Neural progenitor cell (in vitro differentiated cells): ENCODE data around the gene CREB3L2. TPM values are rescaled to one million over a fixed set of nuclear protein-coding genes. Genes with fewer than 3 reads are reported as not detected.

Source experiments
- DNase-seq: peaks from one replicate; pipeline ENCODE4 v3.0.0-alpha.2; 2016; ENCODE audit warnings: low spot score
- H2AFZ ChIP-seq: fragments of 200-600 bp; sonication (generic); replicated peaks from 2 replicates; pipeline ENCODE4 v1.6.1; 2016; ENCODE audit warnings: antibody characterized with exemption
- H3F3A ChIP-seq: fragments of 200-600 bp; sonication (generic); 2 replicates; pipeline ENCODE4 v1.6.1; 2016; ENCODE audit warnings: antibody characterized with exemption, low read depth
- H3K27ac ChIP-seq: fragments of 200-600 bp; sonication (generic); 2 replicates; pipeline ENCODE4 v1.5.1; 2016; ENCODE audit warnings: mild to moderate bottlenecking
- H3K27me3 ChIP-seq: fragments of 200-600 bp; sonication (generic); 2 replicates; pipeline ENCODE4 v1.6.1; 2016; ENCODE audit warnings: mild to moderate bottlenecking, moderate library complexity
- H3K36me3 ChIP-seq: fragments of 200-600 bp; sonication (generic); 2 replicates; pipeline ENCODE4 v1.5.1; 2016
- H3K4me1 ChIP-seq: fragments of 200-600 bp; sonication (generic); 2 replicates; pipeline ENCODE4 v1.6.1; 2016; ENCODE audit warnings: mixed run types
- H3K4me2 ChIP-seq: fragments of 200-600 bp; sonication (generic); 2 replicates; pipeline ENCODE4 v1.6.1; 2016
- H3K4me3 ChIP-seq: fragments of 200-600 bp; sonication (generic); 2 replicates; pipeline ENCODE4 v1.5.1; 2016
- H3K79me2 ChIP-seq: fragments of 200-600 bp; sonication (generic); 2 replicates; pipeline ENCODE4 v1.6.1; 2016; ENCODE audit warnings: low read depth
- H3K9ac ChIP-seq: fragments of 200-600 bp; sonication (generic); 2 replicates; pipeline ENCODE4 v1.6.1; 2016
- H3K9me3 ChIP-seq: fragments of 200-600 bp; sonication (generic); 2 replicates; pipeline ENCODE4 v1.5.1; 2016; ENCODE audit warnings: low read depth
- H4K20me1 ChIP-seq: fragments of 200-600 bp; sonication (generic); 2 replicates; pipeline ENCODE4 v1.6.1; 2016; ENCODE audit warnings: low read depth
- H3K27ac Mint-ChIP-seq: 3 replicates; pipeline ENCODE4 v1.8.0; 2021; ENCODE audit warnings: mixed read lengths
- H3K27me3 Mint-ChIP-seq: 2 replicates; pipeline ENCODE4 v1.8.0; 2022; ENCODE audit warnings: low read depth, mild to moderate bottlenecking, inconsistent platforms, moderate library complexity, mixed read lengths; ENCODE audit not compliant: insufficient read depth
- H3K36me3 Mint-ChIP-seq: 3 replicates; pipeline ENCODE4 v1.8.0; 2021; ENCODE audit warnings: mixed read lengths
- H3K4me1 Mint-ChIP-seq: 3 replicates; pipeline ENCODE4 v1.8.0; 2021; ENCODE audit warnings: mixed read lengths
- H3K4me3 Mint-ChIP-seq: 3 replicates; pipeline ENCODE4 v1.8.0; 2021; ENCODE audit warnings: mild to moderate bottlenecking, moderate library complexity, mixed read lengths
- H3K9me3 Mint-ChIP-seq: 3 replicates; pipeline ENCODE4 v1.8.0; 2020; ENCODE audit warnings: mixed read lengths
- EZH2 ChIP-seq: fragments of 200-600 bp; sonication (generic); IDR thresholded peaks from 2 replicates; pipeline ENCODE4 v1.6.1; 2017; ENCODE audit warnings: antibody characterized with exemption, mild to moderate bottlenecking, moderate library complexity
- EZH2phosphoT487 ChIP-seq: fragments of 200-600 bp; sonication (generic); IDR thresholded peaks from 2 replicates; pipeline ENCODE4 v1.6.1; 2017; ENCODE audit warnings: antibody characterized with exemption
- total RNA-seq: library from RNA; depleted of rRNA; stranded (reverse); fragments of >200 nt; gene quantifications from 2 replicates; pipeline ENCODE4 v1.2.3, GENCODE V29; 2015; ENCODE audit warnings: low replicate concordance
- TF ChIP-seq, protein P1 (sequence below): fragments of 200-600 bp; sonication (generic); IDR thresholded peaks from 2 replicates; pipeline ENCODE4 v1.5.1; 2017; ENCODE audit warnings: antibody characterized with exemption, mild to moderate bottlenecking

Gene CREB3L2
- total RNA-seq, 1 donor from 2014 or later: 9.9 TPM

DNA sequence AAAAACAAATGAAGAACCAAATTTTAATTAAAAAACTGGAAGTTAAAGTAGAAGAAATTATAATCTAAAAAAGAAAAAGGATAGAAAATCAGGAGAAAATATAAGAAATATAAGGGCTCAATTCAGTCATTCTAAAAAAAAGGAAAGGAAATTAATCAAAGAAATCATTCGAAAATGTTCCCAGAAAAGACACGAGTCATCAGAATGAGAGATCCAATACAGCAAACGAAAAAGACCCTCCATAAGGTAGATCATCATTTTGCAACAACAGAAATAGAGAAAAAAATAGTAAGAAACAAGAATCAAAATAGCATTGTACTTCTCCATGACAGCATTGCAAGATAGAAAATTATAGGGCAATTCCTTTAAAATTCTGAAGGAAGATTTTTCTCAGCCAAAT lies 132.6 kb downstream of the CREB3L2 start:
- no peak overlapping the region for H3K4me2 ChIP-seq
- H3K4me3 Mint-ChIP-seq: no peak overlapping the region
- H3K4me1 ChIP-seq: no peaks in the 10 kb centered on the region
- no peak overlapping the region for H2AFZ ChIP-seq
- H3K9me3 ChIP-seq: peaks cover 3% of the 10 kb centered on the region
- no peak overlapping the region for H3K27ac ChIP-seq
- peaks cover 23% of the 10 kb centered on the region for H3K9me3 Mint-ChIP-seq
- peaks cover 10% of the 10 kb centered on the region for H3K36me3 ChIP-seq
- peaks cover 59% of the 10 kb centered on the region for H3K36me3 Mint-ChIP-seq
- no peak for DNase-seq
- peaks cover 9% of the 10 kb centered on the region for H3K4me1 Mint-ChIP-seq
- no peaks in the 10 kb centered on the region for H3K27me3 Mint-ChIP-seq
- H4K20me1 ChIP-seq: no peaks in the 10 kb centered on the region
- no peaks in the 10 kb centered on the region for H3K27me3 ChIP-seq
- H3K79me2 ChIP-seq: no peaks in the 10 kb centered on the region
- TF ChIP-seq EZH2: no peak
- TF ChIP-seq EZH2phosphoT487: no peak
- TF ChIP-seq, protein P1, sequence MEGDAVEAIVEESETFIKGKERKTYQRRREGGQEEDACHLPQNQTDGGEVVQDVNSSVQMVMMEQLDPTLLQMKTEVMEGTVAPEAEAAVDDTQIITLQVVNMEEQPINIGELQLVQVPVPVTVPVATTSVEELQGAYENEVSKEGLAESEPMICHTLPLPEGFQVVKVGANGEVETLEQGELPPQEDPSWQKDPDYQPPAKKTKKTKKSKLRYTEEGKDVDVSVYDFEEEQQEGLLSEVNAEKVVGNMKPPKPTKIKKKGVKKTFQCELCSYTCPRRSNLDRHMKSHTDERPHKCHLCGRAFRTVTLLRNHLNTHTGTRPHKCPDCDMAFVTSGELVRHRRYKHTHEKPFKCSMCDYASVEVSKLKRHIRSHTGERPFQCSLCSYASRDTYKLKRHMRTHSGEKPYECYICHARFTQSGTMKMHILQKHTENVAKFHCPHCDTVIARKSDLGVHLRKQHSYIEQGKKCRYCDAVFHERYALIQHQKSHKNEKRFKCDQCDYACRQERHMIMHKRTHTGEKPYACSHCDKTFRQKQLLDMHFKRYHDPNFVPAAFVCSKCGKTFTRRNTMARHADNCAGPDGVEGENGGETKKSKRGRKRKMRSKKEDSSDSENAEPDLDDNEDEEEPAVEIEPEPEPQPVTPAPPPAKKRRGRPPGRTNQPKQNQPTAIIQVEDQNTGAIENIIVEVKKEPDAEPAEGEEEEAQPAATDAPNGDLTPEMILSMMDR: no peak
- H3F3A ChIP-seq: no peaks in the 10 kb centered on the region
- no peak overlapping the region for H3K9ac ChIP-seq
- no peak overlapping the region for H3K4me3 ChIP-seq
- no peak overlapping the region for H3K27ac Mint-ChIP-seq

DNA sequence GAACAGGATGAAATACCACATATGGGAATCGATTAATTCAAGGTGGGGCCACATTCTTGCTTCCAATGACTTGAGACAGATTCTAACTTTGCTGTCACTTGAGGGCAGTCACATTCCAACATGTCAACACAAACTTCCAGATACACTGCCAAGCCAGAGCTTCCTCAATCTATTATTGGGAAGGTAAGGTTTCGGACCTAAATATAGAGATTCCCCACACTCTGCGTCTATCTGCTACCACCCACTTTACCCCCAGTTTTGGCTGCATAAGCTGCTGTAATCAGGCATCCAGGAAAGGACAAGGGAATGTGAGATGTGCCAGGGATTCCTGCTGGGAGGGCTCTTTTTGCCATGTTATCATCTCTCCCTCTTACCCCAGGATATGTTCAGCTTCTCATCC lies 134.6 kb downstream of the CREB3L2 start:
- H3K9me3 ChIP-seq: peaks cover 3% of the 10 kb centered on the region
- no peaks in the 10 kb centered on the region for H3F3A ChIP-seq
- H3K27ac Mint-ChIP-seq: no peak overlapping the region
- H3K36me3 Mint-ChIP-seq: peaks cover 54% of the 10 kb centered on the region
- peaks cover 23% of the 10 kb centered on the region for H3K9me3 Mint-ChIP-seq
- no peaks in the 10 kb centered on the region for H3K79me2 ChIP-seq
- no peaks in the 10 kb centered on the region for H3K27me3 ChIP-seq
- H4K20me1 ChIP-seq: no peaks in the 10 kb centered on the region
- no peak overlapping the region for H3K9ac ChIP-seq
- TF ChIP-seq, protein P1: no peak
- TF ChIP-seq EZH2phosphoT487 (no peak), EZH2 (no peak)
- no peak overlapping the region for H3K27ac ChIP-seq
- no peak overlapping the region for H2AFZ ChIP-seq
- no peak for DNase-seq
- H3K36me3 ChIP-seq: peaks cover 10% of the 10 kb centered on the region
- no peaks in the 10 kb centered on the region for H3K27me3 Mint-ChIP-seq
- no peak overlapping the region for H3K4me3 ChIP-seq
- no peak overlapping the region for H3K4me3 Mint-ChIP-seq
- H3K4me2 ChIP-seq: no peak overlapping the region
- no peaks in the 10 kb centered on the region for H3K4me1 Mint-ChIP-seq
- no peaks in the 10 kb centered on the region for H3K4me1 ChIP-seq

DNA sequence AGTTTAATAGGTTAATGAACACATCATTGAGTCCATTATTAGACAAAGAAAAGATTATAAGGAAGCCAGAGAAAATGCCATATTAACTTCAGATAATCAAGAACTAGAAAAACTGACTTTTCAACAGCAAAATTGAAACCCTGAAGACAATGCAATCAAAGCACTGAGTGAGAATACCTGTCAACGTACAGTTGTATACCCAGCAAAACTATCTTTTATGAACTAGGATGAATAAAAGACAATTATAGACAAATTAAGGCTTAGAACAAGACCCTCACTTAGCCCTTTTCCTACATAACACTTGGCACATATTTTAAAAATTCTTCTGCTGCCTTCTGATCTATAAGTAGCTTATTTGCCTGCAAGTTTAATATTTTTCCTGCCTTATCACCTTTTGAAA lies 136.1 kb downstream of the CREB3L2 start:
- Mint-ChIP-seq H3K4me3 (no peak overlapping the region), H3K27me3 (no peaks in the 10 kb centered on the region), H3K36me3 (peaks cover 55% of the 10 kb centered on the region), H3K4me1 (no peaks in the 10 kb centered on the region), H3K27ac (no peak overlapping the region), H3K9me3 (peaks cover 22% of the 10 kb centered on the region)
- Histone ChIP-seq H3K4me3 (no peak overlapping the region), H3K4me2 (no peak overlapping the region), H3K27me3 (no peaks in the 10 kb centered on the region), H3K9me3 (peaks cover 3% of the 10 kb centered on the region), H3K9ac (no peak overlapping the region), H3F3A (no peaks in the 10 kb centered on the region), H3K4me1 (no peaks in the 10 kb centered on the region), H2AFZ (no peak overlapping the region), H4K20me1 (no peaks in the 10 kb centered on the region), H3K79me2 (no peaks in the 10 kb centered on the region), H3K36me3 (peaks cover 10% of the 10 kb centered on the region), H3K27ac (no peak overlapping the region)
- no peak for TF ChIP-seq EZH2
- no peak for TF ChIP-seq EZH2phosphoT487
- TF ChIP-seq, protein P1: no peak
- no peak for DNase-seq
